GM10847 (cell line): ENCODE results near the gene INTS2.

Source experiments
- POLR2A ChIP-seq: IDR thresholded peaks from 2 replicates; pipeline ENCODE4 v1.6.1; 2011; ENCODE audit not compliant: insufficient read length; ENCODE audit errors: extremely low read depth

Gene INTS2

GRCh38 chr17:61815863-61816503 is 111.8 kb downstream of the INTS2 start:
- TF ChIP-seq POLR2A: no peak
